Adipocyte (in vitro differentiated cells): ENCODE results near the gene PPP6R1.
A peak's percentile ranks its signal among the peaks of the same experiment; 100 is the strongest.

Experiments
- DNase-seq: peaks from one replicate; pipeline ENCODE4 v3.0.0-alpha.2; 2015; ENCODE audit warnings: low read depth
- H3K27me3 ChIP-seq: replicated peaks from 2 replicates; pipeline ENCODE4 v1.7.0; 2013; ENCODE audit warnings: mild to moderate bottlenecking, low read length, moderate library complexity; ENCODE audit not compliant: control insufficient read depth, insufficient read depth
- H3K36me3 ChIP-seq: 2 replicates; pipeline ENCODE4 v1.7.0; 2013; ENCODE audit warnings: low read length, mild to moderate bottlenecking, moderate library complexity; ENCODE audit not compliant: control insufficient read depth, insufficient read depth, severe bottlenecking
- H3K4me1 ChIP-seq: 2 replicates; pipeline ENCODE4 v1.7.0; 2013; ENCODE audit warnings: mild to moderate bottlenecking, low read length, moderate library complexity; ENCODE audit not compliant: control insufficient read depth, insufficient read depth
- H3K4me3 ChIP-seq: 2 replicates; pipeline ENCODE4 v1.7.0; 2013; ENCODE audit warnings: mild to moderate bottlenecking, low read length, moderate library complexity
- H3K9ac ChIP-seq: 2 replicates; pipeline ENCODE4 v1.7.0; 2013; ENCODE audit warnings: mild to moderate bottlenecking, low read length, moderate library complexity
- H3K9me3 ChIP-seq: 2 replicates; pipeline ENCODE4 v1.7.0; 2013; ENCODE audit warnings: mild to moderate bottlenecking, low read length, moderate library complexity; ENCODE audit not compliant: control insufficient read depth

The PPP6R1 gene

GRCh38 chr19:55258828-55259539 is at the start of gene PPP6R1:
Gene PPP6R1, minus strand, starts transcription at chr19:55259017. Its CDS starts 11,914 bp downstream, at chr19:55247103.
- H3K4me1 ChIP-seq, result peaks cover 43% of the 10 kb centered on the region
- no peaks in the 10 kb centered on the region for H3K9me3 ChIP-seq
- peak within 1 kb of the TSS; percentile 94 for H3K4me3 ChIP-seq
- H3K36me3 ChIP-seq, result no peaks in the 10 kb centered on the region
- peak; percentile 100 for DNase-seq
- peak within 1 kb of the TSS; percentile 99 for H3K9ac ChIP-seq
- no peaks in the 10 kb centered on the region for H3K27me3 ChIP-seq

- Histone ChIP-seq H3K9me3 (peaks cover 4% of the 10 kb centered on the region), H3K4me1 (no peaks in the 10 kb centered on the region), H3K9ac (no peak overlapping the region), H3K27me3 (no peaks in the 10 kb centered on the region), H3K4me3 (no peak overlapping the region), H3K36me3 (no peaks in the 10 kb centered on the region)
- no peak for DNase-seq
Measured at GRCh38 chr19:55308281-55308680, 49.5 kb upstream of the PPP6R1 start.

GRCh38 chr19:55306712-55307111 is 47.9 kb upstream of the PPP6R1 start:
- DNase-seq, result no peak
- Histone ChIP-seq H3K4me3 (no peak overlapping the region), H3K9me3 (peaks cover 4% of the 10 kb centered on the region), H3K4me1 (no peaks in the 10 kb centered on the region), H3K9ac (no peak overlapping the region), H3K27me3 (no peaks in the 10 kb centered on the region), H3K36me3 (no peaks in the 10 kb centered on the region)

- no peaks in the 10 kb centered on the region for H3K36me3 ChIP-seq
- no peak for DNase-seq
- no peak overlapping the region for H3K4me3 ChIP-seq
- H3K4me1 ChIP-seq, result peaks cover 6% of the 10 kb centered on the region
- no peaks in the 10 kb centered on the region for H3K27me3 ChIP-seq
- peaks cover 4% of the 10 kb centered on the region for H3K9me3 ChIP-seq
- H3K9ac ChIP-seq, result no peak overlapping the region
Measured at GRCh38 chr19:55305983-55306562, 47.3 kb upstream of the PPP6R1 start.

GRCh38 chr19:55305491-55305890 is 46.7 kb upstream of the PPP6R1 start:
- peaks cover 6% of the 10 kb centered on the region for H3K4me1 ChIP-seq
- H3K9me3 ChIP-seq, result peaks cover 4% of the 10 kb centered on the region
- no peaks in the 10 kb centered on the region for H3K27me3 ChIP-seq
- no peaks in the 10 kb centered on the region for H3K36me3 ChIP-seq
- no peak overlapping the region for H3K9ac ChIP-seq
- H3K4me3 ChIP-seq, result no peak overlapping the region
- DNase-seq, result peak; percentile 41

GRCh38 chr19:55304980-55305379 is 46.2 kb upstream of the PPP6R1 start:
- no peaks in the 10 kb centered on the region for H3K27me3 ChIP-seq
- no peak overlapping the region for H3K4me3 ChIP-seq
- H3K9ac ChIP-seq, result no peak overlapping the region
- H3K4me1 ChIP-seq, result peaks cover 6% of the 10 kb centered on the region
- no peaks in the 10 kb centered on the region for H3K36me3 ChIP-seq
- DNase-seq, result no peak
- H3K9me3 ChIP-seq, result peaks cover 4% of the 10 kb centered on the region

- H3K9me3 ChIP-seq, result peaks cover 3% of the 10 kb centered on the region
- H3K4me3 ChIP-seq, result no peak overlapping the region
- no peaks in the 10 kb centered on the region for H3K36me3 ChIP-seq
- DNase-seq, result no peak
- H3K4me1 ChIP-seq, result peaks cover 6% of the 10 kb centered on the region
- H3K9ac ChIP-seq, result no peak overlapping the region
- H3K27me3 ChIP-seq, result no peaks in the 10 kb centered on the region
Measured at GRCh38 chr19:55304279-55304978, 45.6 kb upstream of the PPP6R1 start.

GRCh38 chr19:55303477-55303876 is 44.7 kb upstream of the PPP6R1 start:
- Histone ChIP-seq H3K4me1 (peaks cover 6% of the 10 kb centered on the region), H3K27me3 (no peaks in the 10 kb centered on the region), H3K36me3 (no peaks in the 10 kb centered on the region), H3K9ac (no peak overlapping the region), H3K9me3 (no peaks in the 10 kb centered on the region), H3K4me3 (no peak overlapping the region)
- no peak for DNase-seq

- Histone ChIP-seq H3K9ac (peak overlapping the region; percentile 89), H3K9me3 (no peaks in the 10 kb centered on the region), H3K4me3 (peak overlapping the region; percentile 81), H3K36me3 (no peaks in the 10 kb centered on the region), H3K27me3 (no peaks in the 10 kb centered on the region), H3K4me1 (peaks cover 6% of the 10 kb centered on the region)
- no peak for DNase-seq
Measured at GRCh38 chr19:55302318-55302703, 43.5 kb upstream of the PPP6R1 start.

- H3K4me3 ChIP-seq, result peak overlapping the region; percentile 81
Measured at GRCh38 chr19:55301459-55302317, 42.9 kb upstream of the PPP6R1 start.

More at GRCh38 chr19:55301459-55302317, 42.9 kb upstream of the PPP6R1 start:
- no peaks in the 10 kb centered on the region for H3K27me3 ChIP-seq
- H3K36me3 ChIP-seq, result no peaks in the 10 kb centered on the region
- H3K9ac ChIP-seq, result peak overlapping the region; percentile 89
- H3K9me3 ChIP-seq, result no peaks in the 10 kb centered on the region
- peaks cover 6% of the 10 kb centered on the region for H3K4me1 ChIP-seq
- DNase-seq, result peak; percentile 94
